ENCODE data around the gene LRTM2.

GRCh38 chr12:1820191-1820895 is at the start of gene LRTM2:
- TF ChIP-seq POLR2AphosphoS5 (IDR thresholded peaks at IDR 0.05) (no peak), CTCF (IDR thresholded peaks at IDR 0.05) (no peak)

Measured in sigmoid colon (tissue), 4 donors.